Right lobe of liver (tissue), 4 donors: ENCODE data around the gene ELP5.

Experiments
- POLR2A ChIP-seq: fragments of 450-650 bp; IDR thresholded peaks from one replicate; pipeline ENCODE4 v1.6.1; 2017; ENCODE audit warnings: antibody characterized with exemption, mild to moderate bottlenecking
- TF ChIP-seq, protein P1 (sequence below), 4 donors: fragments of 200-600 bp in 3 of 4; fragments of 450-650 bp in 1 of 4; IDR thresholded peaks; one replicate each; pipeline versions ENCODE4 v1.5.1 to v1.8.0; 2016 to 2022; ENCODE audit warnings: antibody characterized with exemption in 4 of 4, mild to moderate bottlenecking in 2 of 4
- donor health status: DM: no; HTN: no; CAD: no.
- donor health status: DM: no; HTN: no; CAD: no.
- donor health status: DM: no; HTN: yes; CAD: no.

DNA sequence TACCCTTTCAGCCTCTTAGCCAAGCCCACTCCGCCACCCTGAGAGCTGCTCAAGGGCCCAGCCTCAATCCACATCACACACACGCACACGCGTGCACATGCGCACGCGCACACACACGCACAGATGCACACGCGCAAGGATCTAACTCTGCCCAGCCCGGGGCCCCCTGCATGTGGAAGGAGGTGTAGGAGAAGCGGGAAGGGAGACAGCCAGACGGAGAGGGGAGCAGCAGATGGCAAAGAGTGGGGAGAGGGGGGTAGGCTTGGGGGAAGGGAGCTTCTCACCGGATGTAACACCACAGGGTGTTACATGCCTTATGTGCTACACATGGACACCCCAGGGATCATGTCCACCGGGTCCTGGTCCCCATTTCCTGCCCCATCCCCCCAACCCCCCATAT lies 47.7 kb upstream of the ELP5 start:
- TF ChIP-seq, protein P1, sequence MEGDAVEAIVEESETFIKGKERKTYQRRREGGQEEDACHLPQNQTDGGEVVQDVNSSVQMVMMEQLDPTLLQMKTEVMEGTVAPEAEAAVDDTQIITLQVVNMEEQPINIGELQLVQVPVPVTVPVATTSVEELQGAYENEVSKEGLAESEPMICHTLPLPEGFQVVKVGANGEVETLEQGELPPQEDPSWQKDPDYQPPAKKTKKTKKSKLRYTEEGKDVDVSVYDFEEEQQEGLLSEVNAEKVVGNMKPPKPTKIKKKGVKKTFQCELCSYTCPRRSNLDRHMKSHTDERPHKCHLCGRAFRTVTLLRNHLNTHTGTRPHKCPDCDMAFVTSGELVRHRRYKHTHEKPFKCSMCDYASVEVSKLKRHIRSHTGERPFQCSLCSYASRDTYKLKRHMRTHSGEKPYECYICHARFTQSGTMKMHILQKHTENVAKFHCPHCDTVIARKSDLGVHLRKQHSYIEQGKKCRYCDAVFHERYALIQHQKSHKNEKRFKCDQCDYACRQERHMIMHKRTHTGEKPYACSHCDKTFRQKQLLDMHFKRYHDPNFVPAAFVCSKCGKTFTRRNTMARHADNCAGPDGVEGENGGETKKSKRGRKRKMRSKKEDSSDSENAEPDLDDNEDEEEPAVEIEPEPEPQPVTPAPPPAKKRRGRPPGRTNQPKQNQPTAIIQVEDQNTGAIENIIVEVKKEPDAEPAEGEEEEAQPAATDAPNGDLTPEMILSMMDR (IDR thresholded peaks at IDR 0.05), result no peak
- no peak for TF ChIP-seq POLR2A
